ENCODE data around the gene SLC7A6OS.

Gene SLC7A6OS

GRCh38 chr16:68328151-68328859, 17.6 kb upstream of the SLC7A6OS start:
- no peaks in the 10 kb centered on the region for H3K9me3 ChIP-seq (replicated peaks in 1 of 2; ENCODE audit: control insufficient read depth in 2 of 2, insufficient read depth in 1 of 2, low read depth in 1 of 2, low read length in 2 of 2)
- no peak overlapping the region for H4K8ac ChIP-seq (ENCODE audit: low read depth, low read length)
- H2AFZ ChIP-seq (ENCODE audit: low read length) = no peak overlapping the region
- no peak overlapping the region for H3K14ac ChIP-seq (ENCODE audit: low read length)
- peaks cover 0 to 3% of the 10 kb centered on the region in 2 donors for H3K4me1 ChIP-seq (ENCODE audit: control insufficient read depth in 2 of 2, insufficient read depth in 1 of 2, low read depth in 1 of 2, low read length in 2 of 2)
- no peak overlapping the region for H4K91ac ChIP-seq (ENCODE audit: low read depth, low read length, poor library complexity)
- no peak overlapping the region for H3K9ac ChIP-seq (ENCODE audit: low read depth, low read length, poor library complexity)
- H3K23ac ChIP-seq (ENCODE audit: low read depth, low read length, poor library complexity) = no peak overlapping the region
- H3K36me3 ChIP-seq (replicated peaks in 1 of 2; ENCODE audit: control insufficient read depth in 2 of 2, insufficient read depth in 2 of 2, low read length in 2 of 2) = peaks cover 18 to 84% of the 10 kb centered on the region in 2 donors
- H2BK120ac ChIP-seq (ENCODE audit: low read depth, low read length) = no peak overlapping the region
- H2BK15ac ChIP-seq (ENCODE audit: low read length) = no peak overlapping the region
- no peaks in the 10 kb centered on the region for H3K27me3 ChIP-seq (ENCODE audit: control insufficient read depth in 3 of 3, insufficient read depth in 3 of 3, low read depth in 1 of 3, low read length in 3 of 3)
- no peak overlapping the region for H3K4me2 ChIP-seq (ENCODE audit: insufficient read depth, low read length, poor library complexity, severe bottlenecking)
- H3K27ac ChIP-seq (replicated peaks; ENCODE audit: low read length) = no peak overlapping the region
- no peak overlapping the region for H3K18ac ChIP-seq (ENCODE audit: low read length)
- H2AK5ac ChIP-seq (ENCODE audit: low read depth, low read length) = no peak overlapping the region
- H3K79me1 ChIP-seq (ENCODE audit: low read depth, low read length) = no peaks in the 10 kb centered on the region
- H3K4ac ChIP-seq (ENCODE audit: low read length) = no peak overlapping the region
- H2BK5ac ChIP-seq (ENCODE audit: low read length) = no peak overlapping the region
- no CpG with 5 or more reads among the region's 13 CpGs for WGBS, 2 donors (ENCODE audit: extremely low coverage in 2 of 2, insufficient read length in 2 of 2, insufficient replicate concordance in 1 of 2)
- no peak overlapping the region for H2BK12ac ChIP-seq (ENCODE audit: low read length)
- peak; percentile 76 for DNase-seq (ENCODE audit: low spot score)
- H3K4me3 ChIP-seq (ENCODE audit: low read length in 2 of 2) = no peak overlapping the region

DNA sequence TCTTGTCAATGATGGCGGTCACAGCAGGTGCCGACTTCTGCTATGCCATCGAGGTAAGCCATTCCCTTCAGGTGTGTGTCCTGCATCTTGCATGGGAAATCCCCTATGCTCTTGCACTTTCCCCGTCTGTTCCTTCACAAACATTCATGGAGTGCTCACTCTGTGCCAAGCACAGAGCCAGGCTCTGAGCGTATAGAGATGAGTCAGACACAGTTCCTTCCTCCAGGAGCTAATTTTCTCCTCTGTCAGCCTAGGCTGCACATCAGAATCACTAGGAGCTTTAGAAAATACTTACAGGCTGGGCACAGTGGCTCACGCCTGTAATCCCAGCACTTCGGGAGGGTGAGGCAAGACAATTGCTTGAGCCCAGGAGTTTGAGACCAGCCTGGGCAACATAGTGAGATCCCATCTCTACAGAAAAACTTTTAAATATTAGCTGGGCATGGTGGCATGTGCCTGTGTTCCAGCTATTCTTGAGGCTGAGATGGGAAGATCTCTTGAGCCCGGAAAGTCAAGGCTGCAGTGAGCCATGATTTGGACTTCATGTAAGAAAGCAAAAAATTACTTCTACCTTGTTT, 14.1 kb upstream of the SLC7A6OS start:
- no peak overlapping the region for H3K23ac ChIP-seq (ENCODE audit: low read depth, low read length, poor library complexity)
- H3K9me3 ChIP-seq (replicated peaks in 1 of 2; ENCODE audit: control insufficient read depth in 2 of 2, insufficient read depth in 1 of 2, low read depth in 1 of 2, low read length in 2 of 2) = no peaks in the 10 kb centered on the region
- H3K4me3 ChIP-seq (ENCODE audit: low read length in 2 of 2) = no peak overlapping the region
- no peak overlapping the region for H3K4me2 ChIP-seq (ENCODE audit: insufficient read depth, low read length, poor library complexity, severe bottlenecking)
- no peak overlapping the region for H2BK5ac ChIP-seq (ENCODE audit: low read length)
- H3K9ac ChIP-seq (ENCODE audit: low read depth, low read length, poor library complexity) = no peak overlapping the region
- H3K36me3 ChIP-seq (replicated peaks in 1 of 2; ENCODE audit: control insufficient read depth in 2 of 2, insufficient read depth in 2 of 2, low read length in 2 of 2) = peaks cover 21 to 84% of the 10 kb centered on the region in 2 donors
- no peaks in the 10 kb centered on the region for H3K79me1 ChIP-seq (ENCODE audit: low read depth, low read length)
- H3K4ac ChIP-seq (ENCODE audit: low read length) = no peak overlapping the region
- no peak overlapping the region for H3K18ac ChIP-seq (ENCODE audit: low read length)
- no peak overlapping the region for H2AK5ac ChIP-seq (ENCODE audit: low read depth, low read length)
- no peaks in the 10 kb centered on the region for H3K4me1 ChIP-seq (ENCODE audit: control insufficient read depth in 2 of 2, insufficient read depth in 1 of 2, low read depth in 1 of 2, low read length in 2 of 2)
- no peak overlapping the region for H2BK120ac ChIP-seq (ENCODE audit: low read depth, low read length)
- no peak overlapping the region for H3K27ac ChIP-seq (replicated peaks; ENCODE audit: low read length)
- no peaks in the 10 kb centered on the region for H3K27me3 ChIP-seq (ENCODE audit: control insufficient read depth in 3 of 3, insufficient read depth in 3 of 3, low read depth in 1 of 3, low read length in 3 of 3)
- DNase-seq (ENCODE audit: low spot score) = no peak
- WGBS, 2 donors (ENCODE audit: extremely low coverage in 2 of 2, insufficient read length in 2 of 2, insufficient replicate concordance in 1 of 2) = no CpG with 5 or more reads among the region's 8 CpGs
- H4K91ac ChIP-seq (ENCODE audit: low read depth, low read length, poor library complexity) = no peak overlapping the region
- no peak overlapping the region for H2AFZ ChIP-seq (ENCODE audit: low read length)
- H4K8ac ChIP-seq (ENCODE audit: low read depth, low read length) = no peak overlapping the region
- no peak overlapping the region for H2BK12ac ChIP-seq (ENCODE audit: low read length)
- H3K14ac ChIP-seq (ENCODE audit: low read length) = no peak overlapping the region
- no peak overlapping the region for H2BK15ac ChIP-seq (ENCODE audit: low read length)

DNA sequence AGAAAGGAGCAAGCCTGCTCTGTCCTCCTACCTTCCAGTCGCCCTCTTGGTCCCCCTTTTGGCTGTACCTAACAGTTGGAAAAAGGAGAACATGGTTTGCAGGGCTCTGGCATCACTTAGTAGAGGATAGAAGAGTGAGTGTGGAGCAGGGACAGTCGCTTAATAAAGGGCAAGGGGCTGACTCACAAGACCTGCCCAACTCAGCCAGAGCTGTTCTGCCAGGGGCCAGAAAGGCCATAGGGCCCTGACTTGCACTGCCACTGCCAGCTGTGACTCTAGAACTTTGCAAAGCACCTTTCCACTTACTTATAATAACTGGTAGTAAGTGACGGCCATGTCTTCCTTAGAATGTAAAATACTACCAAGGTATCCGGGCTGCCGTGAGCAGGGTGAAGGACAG, 13.6 kb upstream of the SLC7A6OS start:
- no peak overlapping the region for H3K4me2 ChIP-seq (ENCODE audit: insufficient read depth, low read length, poor library complexity, severe bottlenecking)
- no peak overlapping the region for H3K27ac ChIP-seq (replicated peaks; ENCODE audit: low read length)
- H2AFZ ChIP-seq (ENCODE audit: low read length) = no peak overlapping the region
- H2BK15ac ChIP-seq (ENCODE audit: low read length) = no peak overlapping the region
- H3K4ac ChIP-seq (ENCODE audit: low read length) = no peak overlapping the region
- no peak overlapping the region for H2AK5ac ChIP-seq (ENCODE audit: low read depth, low read length)
- H3K79me1 ChIP-seq (ENCODE audit: low read depth, low read length) = no peaks in the 10 kb centered on the region
- no peaks in the 10 kb centered on the region for H3K4me1 ChIP-seq (ENCODE audit: control insufficient read depth in 2 of 2, insufficient read depth in 1 of 2, low read depth in 1 of 2, low read length in 2 of 2)
- no peak overlapping the region for H2BK5ac ChIP-seq (ENCODE audit: low read length)
- no peak for DNase-seq (ENCODE audit: low spot score)
- no peak overlapping the region for H4K91ac ChIP-seq (ENCODE audit: low read depth, low read length, poor library complexity)
- H3K14ac ChIP-seq (ENCODE audit: low read length) = no peak overlapping the region
- peaks cover 20 to 84% of the 10 kb centered on the region in 2 donors for H3K36me3 ChIP-seq (replicated peaks in 1 of 2; ENCODE audit: control insufficient read depth in 2 of 2, insufficient read depth in 2 of 2, low read length in 2 of 2)
- WGBS, 2 donors (ENCODE audit: extremely low coverage in 2 of 2, insufficient read length in 2 of 2, insufficient replicate concordance in 1 of 2) = no CpG with 5 or more reads among the region's 5 CpGs
- no peaks in the 10 kb centered on the region for H3K9me3 ChIP-seq (replicated peaks in 1 of 2; ENCODE audit: control insufficient read depth in 2 of 2, insufficient read depth in 1 of 2, low read depth in 1 of 2, low read length in 2 of 2)
- H2BK12ac ChIP-seq (ENCODE audit: low read length) = no peak overlapping the region
- H3K18ac ChIP-seq (ENCODE audit: low read length) = no peak overlapping the region
- no peaks in the 10 kb centered on the region for H3K27me3 ChIP-seq (ENCODE audit: control insufficient read depth in 3 of 3, insufficient read depth in 3 of 3, low read depth in 1 of 3, low read length in 3 of 3)
- no peak overlapping the region for H3K9ac ChIP-seq (ENCODE audit: low read depth, low read length, poor library complexity)
- no peak overlapping the region for H3K4me3 ChIP-seq (ENCODE audit: low read length in 2 of 2)
- no peak overlapping the region for H3K23ac ChIP-seq (ENCODE audit: low read depth, low read length, poor library complexity)
- no peak overlapping the region for H4K8ac ChIP-seq (ENCODE audit: low read depth, low read length)
- no peak overlapping the region for H2BK120ac ChIP-seq (ENCODE audit: low read depth, low read length)

DNA sequence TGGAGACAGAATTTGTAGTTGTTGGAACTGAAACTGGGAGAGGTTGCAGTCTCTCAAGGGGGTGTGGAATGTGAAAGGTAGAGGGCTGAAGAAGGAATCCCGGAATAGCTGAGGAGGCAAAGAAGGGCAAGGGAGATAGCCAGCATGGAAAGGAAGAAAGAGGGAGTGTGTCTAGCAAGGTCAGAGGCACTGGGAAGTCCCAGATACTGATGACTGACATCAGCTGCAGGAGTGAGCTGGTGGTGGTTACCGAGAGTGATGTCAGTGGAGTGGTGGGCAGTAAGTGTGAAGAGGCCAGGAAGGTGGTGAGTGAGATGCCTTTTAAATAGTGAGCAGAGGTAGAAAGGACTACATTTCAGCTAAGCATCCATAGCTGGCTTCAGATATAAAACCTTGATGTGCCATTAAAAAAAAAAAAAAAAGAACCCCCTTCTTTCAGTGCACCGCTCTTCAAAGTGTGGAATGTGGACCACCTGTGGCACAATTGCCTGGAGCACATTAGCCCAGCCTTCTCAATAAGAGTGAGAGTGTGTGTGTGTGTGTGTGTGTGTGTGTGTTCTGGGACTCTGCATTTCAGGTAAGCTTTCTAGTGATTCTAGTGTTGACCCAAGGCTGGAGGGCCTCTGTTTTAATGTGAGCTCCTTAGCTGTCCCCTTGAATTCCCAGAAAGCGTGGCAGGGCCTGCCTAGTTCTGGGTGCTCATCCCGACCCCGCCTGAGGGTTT, 8.6 kb upstream of the SLC7A6OS start:
- Histone ChIP-seq H3K27ac (replicated peaks; ENCODE audit: low read length) (no peak overlapping the region), H2BK120ac (ENCODE audit: low read depth, low read length) (no peak overlapping the region), H4K8ac (ENCODE audit: low read depth, low read length) (no peak overlapping the region), H3K4me1 (ENCODE audit: control insufficient read depth in 2 of 2, insufficient read depth in 1 of 2, low read depth in 1 of 2, low read length in 2 of 2) (no peaks in the 10 kb centered on the region), H3K27me3 (ENCODE audit: control insufficient read depth in 3 of 3, insufficient read depth in 3 of 3, low read depth in 1 of 3, low read length in 3 of 3) (no peaks in the 10 kb centered on the region), H3K14ac (ENCODE audit: low read length) (no peak overlapping the region), H2BK5ac (ENCODE audit: low read length) (no peak overlapping the region), H3K4me3 (ENCODE audit: low read length in 2 of 2) (no peak overlapping the region), H3K4me2 (ENCODE audit: insufficient read depth, low read length, poor library complexity, severe bottlenecking) (no peak overlapping the region), H2AFZ (ENCODE audit: low read length) (no peak overlapping the region), H3K23ac (ENCODE audit: low read depth, low read length, poor library complexity) (no peak overlapping the region), H2BK15ac (ENCODE audit: low read length) (no peak overlapping the region), H3K79me1 (ENCODE audit: low read depth, low read length) (peaks cover 2% of the 10 kb centered on the region), H3K9me3 (replicated peaks in 1 of 2; ENCODE audit: control insufficient read depth in 2 of 2, insufficient read depth in 1 of 2, low read depth in 1 of 2, low read length in 2 of 2) (no peaks in the 10 kb centered on the region), H3K4ac (ENCODE audit: low read length) (no peak overlapping the region), H2BK12ac (ENCODE audit: low read length) (no peak overlapping the region), H3K9ac (ENCODE audit: low read depth, low read length, poor library complexity) (no peak overlapping the region), H3K36me3 (replicated peaks in 1 of 2; ENCODE audit: control insufficient read depth in 2 of 2, insufficient read depth in 2 of 2, low read length in 2 of 2) (peaks cover 27 to 87% of the 10 kb centered on the region in 2 donors), H3K18ac (ENCODE audit: low read length) (no peak overlapping the region), H4K91ac (ENCODE audit: low read depth, low read length, poor library complexity) (no peak overlapping the region), H2AK5ac (ENCODE audit: low read depth, low read length) (no peak overlapping the region)
- no peak for DNase-seq (ENCODE audit: low spot score)
- no CpG with 5 or more reads among the region's 6 CpGs for WGBS, 2 donors (ENCODE audit: extremely low coverage in 2 of 2, insufficient read length in 2 of 2, insufficient replicate concordance in 1 of 2)
